Gastroesophageal sphincter (tissue), 4 donors: ENCODE results near the gene DUSP15. TPM values are rescaled to one million over a fixed set of nuclear protein-coding genes. Genes with fewer than 3 reads are reported as not detected.

Experiments
- ATAC-seq: fragments of 150-250 bp; one replicate; pipeline ENCODE4 v1.9.1; 2016; ENCODE audit warnings: mild to moderate bottlenecking, moderate library complexity
- H3K27ac ChIP-seq, 4 donors: fragments of 200-600 bp; sonication (generic) in 3 of 4; 1 replicate in 3 of 4; 2 replicates in 1 of 4; pipeline ENCODE4 v1.5.1; 2016 to 2019
- H3K27me3 ChIP-seq: fragments of 200-600 bp; sonication (generic); one replicate; pipeline ENCODE4 v1.5.1; 2019
- H3K36me3 ChIP-seq, 2 donors: fragments of 200-600 bp; sonication (generic); one replicate each; pipeline ENCODE4 v1.5.1; 2019; ENCODE audit warnings: control low read depth in 1 of 2
- H3K4me1 ChIP-seq, 3 donors: fragments of 200-600 bp; sonication (generic); 1 replicate in 2 of 3; 2 replicates in 1 of 3; pipeline ENCODE4 v1.5.1; 2016 to 2019; ENCODE audit warnings: control low read depth in 2 of 3
- H3K4me3 ChIP-seq, 2 donors: fragments of 200-600 bp; sonication (generic); one replicate each; pipeline ENCODE4 v1.5.1; 2019; ENCODE audit warnings: mild to moderate bottlenecking in 1 of 2, moderate library complexity in 1 of 2
- H3K9me3 ChIP-seq, 3 donors: fragments of 200-600 bp; sonication (generic); one replicate each; pipeline ENCODE4 v1.5.1; 2017 to 2019; ENCODE audit warnings: control low read depth in 2 of 3
- CTCF ChIP-seq, 4 experiments: fragments of 200-600 bp in 2 of 4; fragments of 450-650 bp in 2 of 4; sonication (generic) in 1 of 4; IDR thresholded peaks; one replicate each; pipeline ENCODE4 v1.5.1; 2017 to 2019; ENCODE audit warnings: antibody characterized with exemption in 4 of 4, mild to moderate bottlenecking in 2 of 4, moderate library complexity in 2 of 4
- EP300 ChIP-seq: sonication (generic); formaldehyde crosslinking; IDR thresholded peaks from one replicate; pipeline ENCODE4 v1.6.1; 2017; ENCODE audit warnings: antibody characterized with exemption, mild to moderate bottlenecking
- POLR2A ChIP-seq, 2 donors: fragments of 450-650 bp; IDR thresholded peaks; one replicate each; pipeline ENCODE4 v1.6.1; 2017; ENCODE audit warnings: antibody characterized with exemption in 2 of 2, mild to moderate bottlenecking in 2 of 2, moderate library complexity in 1 of 2
- POLR2AphosphoS5 ChIP-seq: sonication (generic); formaldehyde crosslinking; IDR thresholded peaks from one replicate; pipeline ENCODE4 v1.6.1; 2017; ENCODE audit warnings: antibody characterized with exemption
- WGBS, 2 donors: methylation state at CpG; one replicate each; pipeline ENCODE4 v1.1.5; 2018; ENCODE audit warnings: low coverage in 1 of 2; 5-methylcytosine and 5-hydroxymethylcytosine counted together
- small RNA-seq, 4 donors: library from RNA; depleted of rRNA; stranded (forward); fragments of <200 nt; gene quantifications; one replicate each; pipeline ENCODE3, GENCODE V24; 2016
- total RNA-seq, 4 donors: library from RNA; depleted of rRNA; stranded (reverse); fragments of >200 nt; gene quantifications; one replicate each; pipeline ENCODE4 v1.1.0, GENCODE V29; 2016

The DUSP15 gene
- total RNA-seq, 4 donors from 2014 or later, result 1.5 to 8.2 (median 4.5) TPM

- Histone ChIP-seq H3K27me3 (no peaks in the 10 kb centered on the region), H3K36me3 (no peaks in the 10 kb centered on the region), H3K4me3 (no peak overlapping the region), H3K27ac (peak overlapping the region in 1 of 4 donors; percentile 14), H3K9me3 (no peaks in the 10 kb centered on the region), H3K4me1 (peaks cover 0 to 34% (median 3%) of the 10 kb centered on the region in 3 donors)
- ATAC-seq, result no peak
- no peak for TF ChIP-seq POLR2AphosphoS5
- TF ChIP-seq CTCF (IDR thresholded peaks at IDR 0.05), result no peak
- TF ChIP-seq EP300, result no peak
- no peak for TF ChIP-seq POLR2A (IDR thresholded peaks at IDR 0.05)
- WGBS, 2 donors, result 100% methylated on average over 1 of the region's 4 CpGs; no CpG with 5 or more reads in 1 of the 2 donors
Observed at GRCh38 chr20:31811198-31811597, 59.1 kb downstream of the DUSP15 start.

Small RNAs within 50 kb of the gene (small RNA-seq; reads per million reads assigned to genes)
- gene RNU1-94P, result 0 to 0.09 (median 0) reads per million in 4 donors

Other genes with a start within 250 kb of the DUSP15 start
- gene COX4I2, start 232.6 kb downstream of the DUSP15 start, total RNA-seq, result 10 to 100 TPM in 2 of 4 donors, 1 to 10 TPM in 1, not detected in 1; 4.6 to 40.9 (median 12.1) TPM
- gene BCL2L1, start 147.7 kb downstream of the DUSP15 start, total RNA-seq, result 100 to 1,000 TPM in 3 of 4 donors, 10 to 100 TPM in 1; 71.9 to 171 (median 135) TPM
- 1 to 10 TPM in 1 of 4 donors, under 1 TPM in 3; 0.13 to 1.4 (median 0.74) TPM for gene TPX2, start 131.2 kb downstream of the DUSP15 start, total RNA-seq
- under 1 TPM in 3 of 4 donors, not detected in 1; 0.27 to 0.54 (median 0.31) TPM for gene MYLK2, start 51.2 kb downstream of the DUSP15 start, total RNA-seq
- 1 to 10 TPM in 2 of 4 donors, under 1 TPM in 1, not detected in 1; 0.62 to 3.9 (median 2.3) TPM for gene FOXS1, start 24.9 kb downstream of the DUSP15 start, total RNA-seq
- under 1 TPM in 1 of 4 donors, not detected in 3; 0.47 TPM for gene TTLL9, start 107 bp upstream of the DUSP15 start, total RNA-seq
- 10 to 100 TPM; 10.5 to 11.2 (median 11.0) TPM for gene PDRG1, start 81.5 kb upstream of the DUSP15 start, total RNA-seq
- under 1 TPM in 2 of 4 donors, not detected in 2; 0.04 to 0.07 TPM for gene XKR7, start 97.6 kb upstream of the DUSP15 start, total RNA-seq
- gene CCM2L, start 139.9 kb upstream of the DUSP15 start, total RNA-seq, result 1 to 10 TPM; 3.0 to 9.3 (median 5.6) TPM
- gene HCK, start 181.7 kb upstream of the DUSP15 start, total RNA-seq, result 10 to 100 TPM in 2 of 4 donors, 1 to 10 TPM in 2; 2.6 to 31.8 (median 10.2) TPM
- gene TM9SF4, start 239.2 kb upstream of the DUSP15 start, total RNA-seq, result 10 to 100 TPM; 20.7 to 32.6 (median 22.9) TPM